ENCODE results near the gene RASD1.

RASD1 gene

GRCh38 chr17:17509601-17510425 is 13.6 kb upstream of the RASD1 start:
- no peak for DNase-seq (ENCODE audit: low read depth)
- TF ChIP-seq, protein P1, sequence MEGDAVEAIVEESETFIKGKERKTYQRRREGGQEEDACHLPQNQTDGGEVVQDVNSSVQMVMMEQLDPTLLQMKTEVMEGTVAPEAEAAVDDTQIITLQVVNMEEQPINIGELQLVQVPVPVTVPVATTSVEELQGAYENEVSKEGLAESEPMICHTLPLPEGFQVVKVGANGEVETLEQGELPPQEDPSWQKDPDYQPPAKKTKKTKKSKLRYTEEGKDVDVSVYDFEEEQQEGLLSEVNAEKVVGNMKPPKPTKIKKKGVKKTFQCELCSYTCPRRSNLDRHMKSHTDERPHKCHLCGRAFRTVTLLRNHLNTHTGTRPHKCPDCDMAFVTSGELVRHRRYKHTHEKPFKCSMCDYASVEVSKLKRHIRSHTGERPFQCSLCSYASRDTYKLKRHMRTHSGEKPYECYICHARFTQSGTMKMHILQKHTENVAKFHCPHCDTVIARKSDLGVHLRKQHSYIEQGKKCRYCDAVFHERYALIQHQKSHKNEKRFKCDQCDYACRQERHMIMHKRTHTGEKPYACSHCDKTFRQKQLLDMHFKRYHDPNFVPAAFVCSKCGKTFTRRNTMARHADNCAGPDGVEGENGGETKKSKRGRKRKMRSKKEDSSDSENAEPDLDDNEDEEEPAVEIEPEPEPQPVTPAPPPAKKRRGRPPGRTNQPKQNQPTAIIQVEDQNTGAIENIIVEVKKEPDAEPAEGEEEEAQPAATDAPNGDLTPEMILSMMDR (conservative IDR thresholded peaks at IDR 0.05; ENCODE audit: low read depth, low read length): no peak
- H3K4me3 ChIP-seq (ENCODE audit: low read depth, low read length): no peak overlapping the region

GRCh38 chr17:17508646-17509591 is 12.7 kb upstream of the RASD1 start:
- no peak overlapping the region for H3K4me3 ChIP-seq (ENCODE audit: low read depth, low read length)
- DNase-seq (ENCODE audit: low read depth): no peak

GRCh38 chr17:17508019-17508535 is 11.9 kb upstream of the RASD1 start:
- H3K4me3 ChIP-seq (ENCODE audit: low read depth, low read length): no peak overlapping the region
- TF ChIP-seq, protein P1 (conservative IDR thresholded peaks at IDR 0.05; ENCODE audit: low read depth, low read length): no peak
- no peak for DNase-seq (ENCODE audit: low read depth)

More at GRCh38 chr17:17508646-17509591, 12.7 kb upstream of the RASD1 start:
- TF ChIP-seq, protein P1 (conservative IDR thresholded peaks at IDR 0.05; ENCODE audit: low read depth, low read length): no peak

- TF ChIP-seq, protein P1 (conservative IDR thresholded peaks at IDR 0.05; ENCODE audit: low read depth, low read length): no peak
- no peak for DNase-seq (ENCODE audit: low read depth)
Measured at GRCh38 chr17:17507465-17508011, 11.3 kb upstream of the RASD1 start.

DNA sequence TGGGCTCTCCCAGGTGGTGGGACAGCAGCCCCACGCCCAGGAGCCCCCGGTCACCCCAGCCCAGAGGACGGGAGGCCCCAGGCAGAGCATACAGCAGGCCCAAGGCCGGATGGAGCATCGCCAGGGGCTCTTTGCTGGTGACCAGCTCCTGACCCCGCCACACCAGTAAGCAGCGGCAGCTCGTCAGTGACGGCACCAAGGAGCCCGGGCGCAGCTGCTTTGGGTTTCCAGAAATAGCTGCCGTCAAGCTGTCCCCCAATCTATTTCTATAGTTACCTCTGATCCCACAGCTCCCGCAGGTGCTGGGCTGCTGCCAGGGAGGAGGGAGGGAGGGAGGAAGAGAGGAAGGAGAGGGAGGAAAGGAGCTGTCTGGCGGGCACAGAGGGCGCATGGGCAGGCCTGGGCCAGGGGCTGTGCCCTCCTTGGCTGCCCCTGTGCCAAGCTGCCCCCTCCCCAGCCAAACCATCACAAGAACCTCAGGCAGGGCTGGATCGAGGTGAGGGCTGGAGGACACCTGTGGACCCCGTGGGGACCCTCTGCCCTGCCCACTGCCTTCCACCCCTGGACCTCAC is 10.8 kb upstream of the RASD1 start:
- no peak for DNase-seq (ENCODE audit: low read depth)
- TF ChIP-seq, protein P1 (conservative IDR thresholded peaks at IDR 0.05; ENCODE audit: low read depth, low read length): no peak

More at GRCh38 chr17:17507465-17508011, 11.3 kb upstream of the RASD1 start:
- H3K4me3 ChIP-seq (ENCODE audit: low read depth, low read length): no peak overlapping the region

DNA sequence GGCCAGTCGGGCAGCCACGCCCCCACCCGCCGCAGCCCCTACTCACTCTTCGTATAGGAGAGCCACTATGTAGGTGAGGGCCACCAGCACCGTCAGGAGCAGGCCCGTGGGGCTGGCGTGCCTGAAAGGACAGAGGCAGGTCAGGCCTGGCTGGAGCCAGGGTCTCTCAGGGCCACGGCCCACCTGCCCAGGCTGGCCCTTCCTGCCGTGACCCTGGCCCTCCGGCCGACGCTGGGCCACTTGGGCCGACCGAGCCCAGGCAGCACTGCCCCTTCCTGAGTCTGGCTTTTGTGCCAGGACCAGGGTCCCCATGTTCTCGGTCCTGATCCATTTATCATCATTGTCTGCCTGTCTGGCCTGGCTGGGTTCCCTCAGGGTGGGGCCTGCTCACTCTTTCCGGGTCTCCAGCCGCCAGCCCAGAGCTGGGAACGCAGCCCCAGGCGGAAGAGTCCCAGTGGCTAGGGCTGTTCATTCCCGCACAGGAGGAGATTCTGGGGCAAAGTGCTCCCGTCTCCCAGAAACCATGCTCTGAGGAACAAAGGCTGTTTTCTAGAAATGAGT is 10.1 kb upstream of the RASD1 start:
- DNase-seq (ENCODE audit: low read depth): no peak
- TF ChIP-seq, protein P1 (conservative IDR thresholded peaks at IDR 0.05; ENCODE audit: low read depth, low read length): no peak
- no peak overlapping the region for H3K4me3 ChIP-seq (ENCODE audit: low read depth, low read length)

More for the DNA sequence above, 10.8 kb upstream of the RASD1 start:
- no peak overlapping the region for H3K4me3 ChIP-seq (ENCODE audit: low read depth, low read length)
